OCI-LY7 (cell line): ENCODE measurements around the gene RTKN. TPM values are rescaled to one million over a fixed set of nuclear protein-coding genes. Genes with fewer than 3 reads are reported as not detected.

Source experiments
- BruUV-seq: library from RNA; stranded (reverse); fragments of 400-500 nt; replicated peaks from 2 replicates; lab custom pipeline; 2021; lab: Mats Ljungman, UMichigan
- CTCF ChIA-PET: fragments of 300-600 bp; sonication (Branson Sonifier 250); formaldehyde crosslinking; loops from one replicate; lab custom pipeline; 2022; ENCODE audit warnings: antibody characterized with exemption; ENCODE audit not compliant: unreplicated experiment; lab: Charles Lee
- POLR2A ChIA-PET: fragments of 300-600 bp; sonication (Branson Sonifier 250); formaldehyde crosslinking; loops from one replicate; lab custom pipeline; 2022; ENCODE audit warnings: antibody characterized with exemption; lab: Charles Lee
- DNase-seq: peaks from one replicate; pipeline ENCODE4 v3.0.0-alpha.2; 2015; ENCODE audit warnings: low spot score
- H2AFZ ChIP-seq: fragments of 200-600 bp; sonication (generic), shearing (Covaris generic); 2 replicates; pipeline ENCODE4 v1.6.1; 2014; ENCODE audit warnings: mild to moderate bottlenecking, antibody characterized with exemption, low read length, moderate library complexity
- H3K27ac ChIP-seq: fragments of 200-600 bp; sonication (generic); 2 replicates; pipeline ENCODE4 v1.5.1; 2014; ENCODE audit warnings: mixed run types, low read depth, mild to moderate bottlenecking, moderate library complexity, low read length, inconsistent platforms; ENCODE audit not compliant: poor library complexity, severe bottlenecking
- H3K36me3 ChIP-seq: fragments of 200-600 bp; sonication (generic); 2 replicates; pipeline ENCODE4 v1.6.1; 2014; ENCODE audit warnings: mild to moderate bottlenecking, antibody characterized with exemption, low read length, moderate library complexity, mixed read lengths; ENCODE audit not compliant: insufficient read depth
- H3K4me1 ChIP-seq: fragments of 200-600 bp; sonication (generic); 2 replicates; pipeline ENCODE4 v1.5.1; 2014; ENCODE audit warnings: mild to moderate bottlenecking, low read length; ENCODE audit not compliant: insufficient read depth, poor library complexity, severe bottlenecking
- H3K4me2 ChIP-seq: fragments of 200-600 bp; sonication (generic); 2 replicates; pipeline ENCODE4 v1.6.1; 2014; ENCODE audit warnings: mild to moderate bottlenecking, low read length
- H3K4me3 ChIP-seq: fragments of 200-600 bp; sonication (generic); 2 replicates; pipeline ENCODE4 v1.5.1; 2014; ENCODE audit warnings: mild to moderate bottlenecking, low read depth, low read length; ENCODE audit not compliant: poor library complexity, severe bottlenecking
- H3K79me2 ChIP-seq: fragments of 200-600 bp; sonication (generic); 2 replicates; pipeline ENCODE4 v1.6.1; 2016; ENCODE audit warnings: low read depth, mild to moderate bottlenecking, low read length, moderate library complexity, mixed read lengths; ENCODE audit not compliant: insufficient read depth
- H3K9me2 ChIP-seq: fragments of 200-600 bp; sonication (generic); 2 replicates; pipeline ENCODE4 v1.6.1; 2016; ENCODE audit warnings: mild to moderate bottlenecking, low read length, mixed read lengths; ENCODE audit not compliant: insufficient read depth
- H3K9me3 ChIP-seq: fragments of 200-600 bp; sonication (generic); 2 replicates; pipeline ENCODE4 v1.6.1; 2014; ENCODE audit warnings: mild to moderate bottlenecking, mixed run types, low read length, mixed read lengths
- H4K20me1 ChIP-seq: fragments of 200-600 bp; sonication (generic); 2 replicates; pipeline ENCODE4 v1.6.1; 2014; ENCODE audit warnings: mild to moderate bottlenecking, antibody characterized with exemption, low read length, moderate library complexity, mixed read lengths; ENCODE audit not compliant: insufficient read depth
- EZH2phosphoT487 ChIP-seq: fragments of 200-600 bp; sonication (generic); IDR thresholded peaks from 2 replicates; pipeline ENCODE4 v1.6.1; 2018; ENCODE audit warnings: low read depth, borderline replicate concordance, mild to moderate bottlenecking, mixed run types, antibody characterized with exemption, low read length, moderate library complexity, mixed read lengths
- intact Hi-C: fragments of 100-400 bp; cut with micrococcal nuclease; formaldehyde crosslinking; loops from one replicate; pipeline ENCODE4 v1.10.0; 2022; ENCODE audit not compliant: unreplicated experiment
- total RNA-seq, 2 experiments: library from RNA; depleted of rRNA in 1 of 2; stranded (reverse); fragments of >200 nt in 1 of 2; shearing (Covaris generic) in 1 of 2; gene quantifications; 2 replicates each; pipeline ENCODE4 v1.2.3, GENCODE V29; 2014 to 2022
- TF ChIP-seq, protein P1 (sequence below): fragments of 200-600 bp; sonication (generic); conservative IDR thresholded peaks from 2 replicates; pipeline ENCODE4 v1.5.1; 2014; ENCODE audit warnings: mild to moderate bottlenecking, antibody characterized with exemption, low read length, moderate library complexity, mixed read lengths

RTKN gene
- total RNA-seq, 2 experiments from 2014 or later, result 2.3 to 7.7 TPM

- POLR2A ChIA-PET, result interaction anchor here (0.6 to 1.0 kb wide), 3 partner anchors 27 to 37 kb away, joined by 3 to 4 read pairs (median 3); no protein-coding TSS in a partner anchor
- H3K4me2 ChIP-seq, result no peak overlapping the region
These were observed 12.0 kb downstream of the RTKN start for GRCh38 chr2:74429487-74430451.

DNA sequence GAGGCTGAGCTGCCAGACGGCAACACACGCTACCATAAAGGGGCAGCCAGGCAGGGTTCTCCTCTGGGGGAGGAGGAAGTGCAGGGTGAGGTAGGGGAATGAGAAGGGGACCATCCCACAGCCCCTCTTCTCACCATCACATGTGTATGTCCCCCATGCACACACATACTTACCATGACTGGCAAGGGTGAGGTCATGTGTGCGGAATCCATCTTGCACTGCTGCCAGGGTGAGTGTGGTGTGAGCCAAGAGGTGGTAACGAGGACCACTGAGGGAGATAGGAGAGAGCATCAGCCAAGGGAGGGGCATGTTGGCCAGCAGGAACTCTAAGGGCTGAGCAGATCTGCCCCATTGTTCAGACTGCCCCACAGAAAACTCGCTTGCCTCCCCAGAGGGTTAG is 13.1 kb downstream of the RTKN start:
- no peaks in the 10 kb centered on the region for H3K9me2 ChIP-seq
- no peak for DNase-seq
- H3K9me3 ChIP-seq, result no peaks in the 10 kb centered on the region
- no peaks in the 10 kb centered on the region for H4K20me1 ChIP-seq
- peaks cover 7% of the 10 kb centered on the region; the same call in 1 of the 2 replicates for H3K36me3 ChIP-seq
- TF ChIP-seq, protein P1, sequence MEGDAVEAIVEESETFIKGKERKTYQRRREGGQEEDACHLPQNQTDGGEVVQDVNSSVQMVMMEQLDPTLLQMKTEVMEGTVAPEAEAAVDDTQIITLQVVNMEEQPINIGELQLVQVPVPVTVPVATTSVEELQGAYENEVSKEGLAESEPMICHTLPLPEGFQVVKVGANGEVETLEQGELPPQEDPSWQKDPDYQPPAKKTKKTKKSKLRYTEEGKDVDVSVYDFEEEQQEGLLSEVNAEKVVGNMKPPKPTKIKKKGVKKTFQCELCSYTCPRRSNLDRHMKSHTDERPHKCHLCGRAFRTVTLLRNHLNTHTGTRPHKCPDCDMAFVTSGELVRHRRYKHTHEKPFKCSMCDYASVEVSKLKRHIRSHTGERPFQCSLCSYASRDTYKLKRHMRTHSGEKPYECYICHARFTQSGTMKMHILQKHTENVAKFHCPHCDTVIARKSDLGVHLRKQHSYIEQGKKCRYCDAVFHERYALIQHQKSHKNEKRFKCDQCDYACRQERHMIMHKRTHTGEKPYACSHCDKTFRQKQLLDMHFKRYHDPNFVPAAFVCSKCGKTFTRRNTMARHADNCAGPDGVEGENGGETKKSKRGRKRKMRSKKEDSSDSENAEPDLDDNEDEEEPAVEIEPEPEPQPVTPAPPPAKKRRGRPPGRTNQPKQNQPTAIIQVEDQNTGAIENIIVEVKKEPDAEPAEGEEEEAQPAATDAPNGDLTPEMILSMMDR, result no peak
- no peak for TF ChIP-seq EZH2phosphoT487
- no peak overlapping the region for H3K4me3 ChIP-seq
- no peak overlapping the region for H2AFZ ChIP-seq
- H3K4me1 ChIP-seq, result no peaks in the 10 kb centered on the region
- H3K4me2 ChIP-seq, result no peak overlapping the region
- intact Hi-C loops, result no loop called here
- no TSS peak for BruUV-seq
- POLR2A ChIA-PET, result interaction anchor here (1.0 kb wide), 1 partner anchor 29 kb away, joined by 4 read pairs; no protein-coding TSS in a partner anchor
- H3K79me2 ChIP-seq, result no peaks in the 10 kb centered on the region
- CTCF ChIA-PET, result no interaction called here
- no peak overlapping the region for H3K27ac ChIP-seq

More at GRCh38 chr2:74429487-74430451, 12.0 kb downstream of the RTKN start:
- TF ChIP-seq, protein P1, result no peak
- no peak for TF ChIP-seq EZH2phosphoT487
- Histone ChIP-seq H3K79me2 (no peaks in the 10 kb centered on the region), H3K9me2 (no peaks in the 10 kb centered on the region), H4K20me1 (no peaks in the 10 kb centered on the region), H3K27ac (no peak overlapping the region), H2AFZ (no peak overlapping the region), H3K4me1 (no peaks in the 10 kb centered on the region), H3K4me3 (no peak overlapping the region), H3K9me3 (no peaks in the 10 kb centered on the region), H3K36me3 (peaks cover 3% of the 10 kb centered on the region; the same call in 1 of the 2 replicates)
- no TSS peak for BruUV-seq
- no peak for DNase-seq
- CTCF ChIA-PET, result no interaction called here
- intact Hi-C loops, result no loop called here
